GM19328 (cell line): Measurements from ENCODE around the gene UPF2.

Source experiments
- ATAC-seq: cut with Tn5 transposase; IDR thresholded peaks from one replicate; pipeline ENCODE4 v1.9.1; 2021; ENCODE audit warnings: mild to moderate bottlenecking, moderate library complexity; ENCODE audit not compliant: unreplicated experiment

Gene UPF2

GRCh38 chr10:11962176-11962575, 80.4 kb downstream of the UPF2 start:
- ATAC-seq, result no peak

GRCh38 chr10:11961771-11962170, 80.8 kb downstream of the UPF2 start:
- ATAC-seq, result no peak

- no peak for ATAC-seq
Measured at GRCh38 chr10:11959966-11960365, 82.6 kb downstream of the UPF2 start.

GRCh38 chr10:11958956-11959355, 83.7 kb downstream of the UPF2 start:
- no peak for ATAC-seq

GRCh38 chr10:11951695-11952094, 90.9 kb downstream of the UPF2 start:
- ATAC-seq, result no peak

- no peak for ATAC-seq
Measured at GRCh38 chr10:11950325-11951018, 92.1 kb downstream of the UPF2 start.

GRCh38 chr10:11949152-11949551, 93.5 kb downstream of the UPF2 start:
- ATAC-seq, result no peak

DNA sequence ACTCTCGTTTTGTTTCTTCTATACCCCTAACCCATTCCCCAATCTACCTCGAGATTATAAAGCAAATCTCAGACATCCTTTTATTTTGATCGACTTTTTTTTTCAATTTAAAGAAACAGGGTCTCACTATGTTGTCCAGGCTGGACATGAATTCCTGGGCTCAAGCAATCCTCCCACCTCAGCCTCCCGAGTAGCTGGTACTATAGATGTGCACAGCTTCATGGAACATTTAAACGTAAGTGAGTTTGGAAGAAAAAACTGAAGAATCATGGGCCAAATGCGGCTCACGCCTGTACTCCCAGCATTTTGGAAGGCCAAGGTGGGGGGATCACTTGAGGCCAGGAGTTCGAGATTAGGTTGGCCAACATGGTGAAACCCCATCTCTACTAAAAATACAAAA, 96.0 kb downstream of the UPF2 start:
- ATAC-seq, result no peak

DNA sequence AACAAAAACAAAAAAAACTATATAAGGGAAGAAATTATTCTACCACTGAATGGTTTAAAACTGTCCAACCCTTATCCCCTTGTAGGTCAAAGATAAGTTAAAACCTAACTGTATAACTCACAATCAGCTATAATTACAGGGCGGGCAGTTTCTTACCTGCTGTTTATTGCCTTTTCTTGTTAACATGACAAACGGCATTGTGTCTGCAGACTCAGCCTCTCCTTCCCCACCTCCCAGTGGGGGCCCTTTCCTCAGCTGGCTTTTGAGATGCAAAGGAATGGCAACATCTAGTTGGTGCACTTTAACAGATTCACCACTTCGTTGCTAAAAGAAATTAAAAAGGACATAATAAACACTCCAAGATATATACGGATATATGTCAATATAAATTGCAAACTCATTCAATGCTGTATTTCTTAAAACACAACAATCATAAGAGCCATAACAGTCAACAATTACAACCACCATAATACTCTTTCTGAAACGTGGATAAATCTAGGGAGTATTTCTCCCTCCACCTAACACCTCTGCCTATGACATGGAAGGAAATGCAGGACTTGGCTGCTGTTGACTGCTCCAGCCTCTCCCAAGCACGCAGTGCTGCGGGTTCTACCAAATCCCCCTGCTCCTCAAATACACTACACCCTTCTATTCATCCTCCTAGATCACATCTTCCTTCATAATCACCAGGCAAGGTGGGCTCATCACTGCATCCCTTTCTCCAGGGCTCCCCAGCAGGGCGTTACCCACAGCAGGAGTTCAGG, 106.0 kb downstream of the UPF2 start:
- ATAC-seq, result no peak

DNA sequence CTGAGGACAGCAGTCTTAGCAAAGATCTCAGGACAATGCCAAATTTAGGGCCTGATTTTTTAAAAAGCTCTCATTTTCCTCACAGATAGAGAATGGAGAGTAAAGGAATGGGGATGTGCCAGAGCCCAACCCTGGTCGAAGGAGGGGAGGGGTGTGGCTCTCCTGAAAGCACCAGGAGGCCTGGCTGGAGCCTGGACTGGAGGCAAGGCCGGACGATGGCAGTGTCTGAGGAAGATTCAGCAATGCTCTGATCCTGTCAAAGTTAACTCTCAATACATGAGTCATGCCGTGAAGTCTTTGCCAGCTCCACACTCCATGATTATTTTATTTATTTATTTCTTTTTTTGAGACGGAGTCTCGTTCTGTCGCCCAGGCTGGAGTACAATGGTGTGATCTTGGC, 108.3 kb downstream of the UPF2 start:
- no peak for ATAC-seq

DNA sequence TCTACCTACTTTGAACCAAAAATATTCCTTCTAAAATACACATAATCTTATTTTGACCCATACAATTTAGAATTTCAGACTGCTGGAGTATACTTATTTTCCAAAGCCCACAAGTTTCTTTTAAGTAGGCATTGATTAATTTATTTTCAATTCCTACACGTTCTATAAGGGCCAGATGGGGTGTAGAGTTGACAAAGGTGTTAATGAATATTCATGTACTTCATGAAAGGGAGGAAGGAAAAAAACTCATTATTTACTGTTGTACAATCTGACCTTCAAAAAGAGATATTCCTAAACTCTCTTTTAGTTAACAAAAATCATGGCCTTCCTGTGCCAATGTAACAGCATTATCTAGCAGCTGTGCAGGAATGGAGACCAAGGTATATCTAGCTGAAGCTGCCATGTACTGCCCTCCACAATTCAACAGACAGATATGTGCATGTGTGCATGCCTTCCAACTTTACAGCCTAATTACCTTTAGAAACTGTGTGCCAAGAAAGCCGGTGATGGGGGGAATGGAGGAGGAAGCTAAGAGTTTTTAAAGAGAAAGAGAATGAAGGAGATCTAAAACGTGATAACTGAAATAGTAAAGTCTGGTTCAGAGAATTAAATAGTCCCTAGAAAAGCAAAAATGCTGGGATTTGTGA, 108.9 kb downstream of the UPF2 start:
- no peak for ATAC-seq

DNA sequence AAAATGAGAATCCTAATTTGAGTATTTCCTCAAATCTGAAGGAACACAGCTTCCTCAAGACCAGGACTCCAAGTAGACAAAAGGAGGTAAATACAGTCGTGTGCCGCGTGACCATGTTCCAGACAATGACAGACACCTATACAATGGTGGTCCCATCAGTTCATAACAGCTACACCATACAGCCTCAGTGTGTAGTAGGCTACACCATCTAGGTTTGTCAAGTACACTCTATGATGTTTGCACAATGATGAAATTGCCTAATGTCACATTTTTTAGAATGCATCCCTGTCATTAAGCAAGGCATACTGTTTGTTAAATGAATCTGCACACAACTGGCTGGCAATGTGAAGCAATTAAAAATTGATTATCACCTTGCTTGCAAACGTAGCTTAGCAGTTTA, 111.6 kb downstream of the UPF2 start:
- ATAC-seq, result no peak

GRCh38 chr10:11930312-11930978, 112.2 kb downstream of the UPF2 start:
- no peak for ATAC-seq

- no peak for ATAC-seq
Measured at GRCh38 chr10:11927746-11928145, 114.9 kb downstream of the UPF2 start.

- no peak for ATAC-seq
Measured at GRCh38 chr10:11921800-11922392, 120.7 kb downstream of the UPF2 start.

DNA sequence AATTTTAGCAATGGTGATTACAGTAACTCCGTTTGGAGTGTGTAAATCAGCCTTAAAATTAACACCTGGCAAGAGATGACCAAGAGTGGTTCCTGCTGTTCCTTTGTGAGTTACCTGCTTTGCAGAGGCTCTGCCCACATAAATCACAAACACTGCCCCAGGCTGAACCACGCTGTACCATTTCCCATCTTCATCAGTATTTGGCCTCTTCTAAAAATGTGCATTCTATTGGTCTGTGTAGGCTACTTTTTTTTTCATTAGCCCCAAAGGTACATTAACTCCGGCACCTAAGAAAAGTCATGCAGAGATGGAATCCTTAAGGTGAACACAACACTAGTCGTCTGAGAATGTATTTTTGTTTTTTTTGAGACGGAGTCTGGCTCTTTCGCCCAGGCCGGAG, 123.3 kb downstream of the UPF2 start:
- no peak for ATAC-seq

- no peak for ATAC-seq
Measured at GRCh38 chr10:11918384-11918783, 124.2 kb downstream of the UPF2 start.

DNA sequence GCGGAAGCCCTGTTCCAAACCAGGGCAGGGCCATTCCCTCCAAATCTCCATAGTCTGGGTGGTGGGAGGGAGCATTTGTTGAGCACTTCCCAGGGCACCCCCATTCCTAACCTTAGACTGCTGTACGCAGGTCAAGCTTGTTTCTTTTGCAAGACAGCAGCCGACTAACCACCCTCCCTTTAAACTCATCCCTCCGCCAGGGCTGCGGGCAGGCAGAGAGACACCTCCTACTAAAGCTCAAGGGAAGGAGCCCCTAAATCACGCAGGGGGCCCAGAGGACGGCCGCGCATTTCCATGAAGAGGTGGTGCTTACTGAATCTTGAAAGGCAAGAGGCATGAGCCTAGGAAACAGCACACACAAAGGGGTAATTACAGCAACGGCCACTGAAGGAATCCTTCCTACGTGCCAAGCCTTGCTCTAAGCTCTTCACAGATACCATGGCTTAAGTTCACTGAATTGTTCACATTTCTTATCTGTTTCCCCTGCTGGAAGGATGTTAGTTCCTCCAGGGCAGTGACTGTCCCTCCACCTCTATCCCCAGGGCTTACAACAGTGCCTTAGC, 129.4 kb downstream of the UPF2 start:
- ATAC-seq, result no peak

- ATAC-seq, result no peak
Measured at GRCh38 chr10:11910102-11910501, 132.5 kb downstream of the UPF2 start.

DNA sequence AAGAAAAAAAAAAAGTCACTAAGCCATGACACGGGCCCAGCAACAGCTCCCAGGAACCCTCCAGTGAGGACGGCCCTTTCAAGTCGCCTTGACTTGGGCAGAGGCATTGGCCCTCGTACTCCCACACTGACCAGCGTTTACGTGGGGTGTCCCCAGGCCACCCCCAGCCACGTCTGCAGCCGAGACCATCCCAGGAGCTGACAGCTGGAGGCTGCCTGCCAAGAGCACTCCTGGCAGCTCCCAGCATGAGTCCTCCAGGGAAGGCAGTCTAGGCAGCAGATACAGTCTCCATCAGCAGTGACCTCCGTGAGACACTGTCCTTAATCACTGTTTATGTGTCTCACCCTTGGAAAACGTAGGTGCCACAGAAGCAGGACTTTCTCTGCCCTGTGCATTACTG, 133.0 kb downstream of the UPF2 start:
- ATAC-seq, result no peak

- no peak for ATAC-seq
Measured at GRCh38 chr10:11908991-11909390, 133.6 kb downstream of the UPF2 start.
